Measurements from ENCODE around the gene MYH11. TPM values are rescaled to one million over a fixed set of nuclear protein-coding genes. Genes with fewer than 3 reads are reported as not detected.
A peak's percentile ranks its signal among the peaks of the same experiment; 100 is the strongest.

MYH11 gene
- total and polyA plus RNA-seq, 2 experiments from 2014 or later: 1.6 to 5.9 TPM

DNA sequence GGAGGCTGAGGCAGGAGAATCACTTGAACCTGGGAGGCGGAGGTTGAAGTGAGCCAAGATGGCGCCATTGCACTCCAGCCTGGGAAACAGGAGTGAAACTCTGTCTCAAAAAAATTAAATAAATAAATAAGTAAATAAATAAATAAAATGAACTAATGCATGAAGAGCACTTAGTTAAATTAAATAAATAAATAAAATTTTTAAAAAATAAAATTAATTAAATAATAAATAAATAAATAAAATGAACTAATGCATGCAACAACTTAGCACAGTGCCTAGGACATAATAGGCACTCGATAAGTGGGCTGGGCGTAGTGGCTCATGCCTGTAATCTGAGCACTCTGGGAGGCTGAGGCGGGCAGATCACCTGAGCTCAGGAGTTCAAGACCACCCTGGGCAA is 47.1 kb upstream of the MYH11 start (continued):
- TF ChIP-seq, protein P1, sequence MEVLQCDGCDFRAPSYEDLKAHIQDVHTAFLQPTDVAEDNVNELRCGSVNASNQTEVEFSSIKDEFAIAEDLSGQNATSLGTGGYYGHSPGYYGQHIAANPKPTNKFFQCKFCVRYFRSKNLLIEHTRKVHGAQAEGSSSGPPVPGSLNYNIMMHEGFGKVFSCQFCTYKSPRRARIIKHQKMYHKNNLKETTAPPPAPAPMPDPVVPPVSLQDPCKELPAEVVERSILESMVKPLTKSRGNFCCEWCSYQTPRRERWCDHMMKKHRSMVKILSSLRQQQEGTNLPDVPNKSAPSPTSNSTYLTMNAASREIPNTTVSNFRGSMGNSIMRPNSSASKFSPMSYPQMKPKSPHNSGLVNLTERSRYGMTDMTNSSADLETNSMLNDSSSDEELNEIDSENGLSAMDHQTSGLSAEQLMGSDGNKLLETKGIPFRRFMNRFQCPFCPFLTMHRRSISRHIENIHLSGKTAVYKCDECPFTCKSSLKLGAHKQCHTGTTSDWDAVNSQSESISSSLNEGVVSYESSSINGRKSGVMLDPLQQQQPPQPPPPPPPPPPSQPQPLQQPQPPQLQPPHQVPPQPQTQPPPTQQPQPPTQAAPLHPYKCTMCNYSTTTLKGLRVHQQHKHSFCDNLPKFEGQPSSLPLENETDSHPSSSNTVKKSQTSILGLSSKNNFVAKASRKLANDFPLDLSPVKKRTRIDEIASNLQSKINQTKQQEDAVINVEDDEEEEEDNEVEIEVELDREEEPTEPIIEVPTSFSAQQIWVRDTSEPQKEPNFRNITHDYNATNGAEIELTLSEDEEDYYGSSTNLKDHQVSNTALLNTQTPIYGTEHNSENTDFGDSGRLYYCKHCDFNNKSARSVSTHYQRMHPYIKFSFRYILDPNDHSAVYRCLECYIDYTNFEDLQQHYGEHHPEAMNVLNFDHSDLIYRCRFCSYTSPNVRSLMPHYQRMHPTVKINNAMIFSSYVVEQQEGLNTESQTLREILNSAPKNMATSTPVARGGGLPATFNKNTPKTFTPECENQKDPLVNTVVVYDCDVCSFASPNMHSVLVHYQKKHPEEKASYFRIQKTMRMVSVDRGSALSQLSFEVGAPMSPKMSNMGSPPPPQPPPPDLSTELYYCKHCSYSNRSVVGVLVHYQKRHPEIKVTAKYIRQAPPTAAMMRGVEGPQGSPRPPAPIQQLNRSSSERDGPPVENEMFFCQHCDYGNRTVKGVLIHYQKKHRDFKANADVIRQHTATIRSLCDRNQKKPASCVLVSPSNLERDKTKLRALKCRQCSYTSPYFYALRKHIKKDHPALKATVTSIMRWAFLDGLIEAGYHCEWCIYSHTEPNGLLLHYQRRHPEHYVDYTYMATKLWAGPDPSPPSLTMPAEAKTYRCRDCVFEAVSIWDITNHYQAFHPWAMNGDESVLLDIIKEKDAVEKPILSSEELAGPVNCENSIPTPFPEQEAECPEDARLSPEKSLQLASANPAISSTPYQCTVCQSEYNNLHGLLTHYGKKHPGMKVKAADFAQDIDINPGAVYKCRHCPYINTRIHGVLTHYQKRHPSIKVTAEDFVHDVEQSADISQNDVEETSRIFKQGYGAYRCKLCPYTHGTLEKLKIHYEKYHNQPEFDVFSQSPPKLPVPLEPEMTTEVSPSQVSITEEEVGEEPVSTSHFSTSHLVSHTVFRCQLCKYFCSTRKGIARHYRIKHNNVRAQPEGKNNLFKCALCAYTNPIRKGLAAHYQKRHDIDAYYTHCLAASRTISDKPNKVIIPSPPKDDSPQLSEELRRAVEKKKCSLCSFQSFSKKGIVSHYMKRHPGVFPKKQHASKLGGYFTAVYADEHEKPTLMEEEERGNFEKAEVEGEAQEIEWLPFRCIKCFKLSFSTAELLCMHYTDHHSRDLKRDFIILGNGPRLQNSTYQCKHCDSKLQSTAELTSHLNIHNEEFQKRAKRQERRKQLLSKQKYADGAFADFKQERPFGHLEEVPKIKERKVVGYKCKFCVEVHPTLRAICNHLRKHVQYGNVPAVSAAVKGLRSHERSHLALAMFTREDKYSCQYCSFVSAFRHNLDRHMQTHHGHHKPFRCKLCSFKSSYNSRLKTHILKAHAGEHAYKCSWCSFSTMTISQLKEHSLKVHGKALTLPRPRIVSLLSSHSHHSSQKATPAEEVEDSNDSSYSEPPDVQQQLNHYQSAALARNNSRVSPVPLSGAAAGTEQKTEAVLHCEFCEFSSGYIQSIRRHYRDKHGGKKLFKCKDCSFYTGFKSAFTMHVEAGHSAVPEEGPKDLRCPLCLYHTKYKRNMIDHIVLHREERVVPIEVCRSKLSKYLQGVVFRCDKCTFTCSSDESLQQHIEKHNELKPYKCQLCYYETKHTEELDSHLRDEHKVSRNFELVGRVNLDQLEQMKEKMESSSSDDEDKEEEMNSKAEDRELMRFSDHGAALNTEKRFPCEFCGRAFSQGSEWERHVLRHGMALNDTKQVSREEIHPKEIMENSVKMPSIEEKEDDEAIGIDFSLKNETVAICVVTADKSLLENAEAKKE (CRISPR knock-in tag; IDR thresholded peaks at IDR 0.05): no peak
- no peak for TF ChIP-seq POLR2AphosphoS5 (IDR thresholded peaks at IDR 0.05; ENCODE audit: low read depth)

DNA sequence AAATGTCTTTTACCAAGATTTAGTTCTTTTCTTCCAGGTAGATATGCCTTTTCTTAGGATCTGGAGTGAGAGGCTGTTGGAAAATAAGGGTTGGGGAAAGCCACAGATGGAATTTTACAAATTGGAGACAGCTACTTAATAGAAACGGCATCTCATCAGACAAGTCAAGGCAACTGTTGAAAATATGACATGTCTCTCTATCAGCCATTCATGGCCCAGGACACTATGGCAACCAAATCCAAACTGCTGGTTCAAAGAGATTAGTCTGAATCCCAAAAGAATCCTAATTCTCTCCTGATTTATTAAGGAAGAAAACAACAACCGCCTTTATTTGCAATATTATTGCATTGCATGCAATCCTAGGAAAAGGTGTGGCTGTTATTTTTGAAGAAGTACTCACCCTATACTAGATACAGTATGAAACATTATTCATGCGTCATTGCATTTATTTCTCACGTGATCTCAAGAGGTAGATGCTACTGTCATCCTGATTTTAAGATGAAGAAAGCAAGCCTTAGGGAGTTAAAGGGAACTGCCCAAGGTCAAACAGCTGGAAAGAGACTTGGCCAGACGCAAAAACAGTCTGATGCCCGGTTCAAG is 44.2 kb upstream of the MYH11 start:
- Mint-ChIP-seq H3K27ac (no peak overlapping the region), H3K9me3 (peaks cover 4% of the 10 kb centered on the region; the same call in 2 of the 3 replicates), H3K4me1 (peaks cover 3% of the 10 kb centered on the region; the same call in 1 of the 3 replicates), H3K27me3 (ENCODE audit: insufficient read depth, low read depth, poor library complexity) (peaks cover 6% of the 10 kb centered on the region), H3K36me3 (ENCODE audit: low read depth) (0 out of 3 replicates have a peak, but pooled peaks cover 3% of the 10 kb centered on the region), H3K4me3 (no peak overlapping the region)
- no peak for DNase-seq (ENCODE audit: low spot score)
- Histone ChIP-seq H3K4me1 (ENCODE audit: insufficient read depth) (no peaks in the 10 kb centered on the region), H3K4me3 (no peak overlapping the region), H2AFZ (0 out of 2 replicates have a peak overlapping the region, but pooled peaks have one; percentile 43), H4K20me1 (replicated peaks; ENCODE audit: insufficient read depth) (no peaks in the 10 kb centered on the region), H3K79me2 (replicated peaks; ENCODE audit: insufficient read depth) (no peaks in the 10 kb centered on the region), H3K36me3 (ENCODE audit: insufficient read depth) (no peaks in the 10 kb centered on the region), H3K27ac (ENCODE audit: low read depth) (no peak overlapping the region), H3K9me2 (ENCODE audit: insufficient read depth) (no peaks in the 10 kb centered on the region), H3K27me3 (ENCODE audit: insufficient read depth) (no peaks in the 10 kb centered on the region), H3F3A (replicated peaks; ENCODE audit: low read depth) (no peaks in the 10 kb centered on the region), H3K4me2 (no peak overlapping the region)
- no peak for ATAC-seq
- TF ChIP-seq NANOG (IDR thresholded peaks at IDR 0.05; ENCODE audit: borderline replicate concordance) (no peak), POLR2AphosphoS5 (IDR thresholded peaks at IDR 0.05; ENCODE audit: low read depth) (no peak), CREB1 (CRISPR knock-in tag; IDR thresholded peaks at IDR 0.05; ENCODE audit: low read depth) (no peak)
- TF ChIP-seq, protein P1 (CRISPR knock-in tag; IDR thresholded peaks at IDR 0.05): no peak
- TF ChIP-seq, protein P2, sequence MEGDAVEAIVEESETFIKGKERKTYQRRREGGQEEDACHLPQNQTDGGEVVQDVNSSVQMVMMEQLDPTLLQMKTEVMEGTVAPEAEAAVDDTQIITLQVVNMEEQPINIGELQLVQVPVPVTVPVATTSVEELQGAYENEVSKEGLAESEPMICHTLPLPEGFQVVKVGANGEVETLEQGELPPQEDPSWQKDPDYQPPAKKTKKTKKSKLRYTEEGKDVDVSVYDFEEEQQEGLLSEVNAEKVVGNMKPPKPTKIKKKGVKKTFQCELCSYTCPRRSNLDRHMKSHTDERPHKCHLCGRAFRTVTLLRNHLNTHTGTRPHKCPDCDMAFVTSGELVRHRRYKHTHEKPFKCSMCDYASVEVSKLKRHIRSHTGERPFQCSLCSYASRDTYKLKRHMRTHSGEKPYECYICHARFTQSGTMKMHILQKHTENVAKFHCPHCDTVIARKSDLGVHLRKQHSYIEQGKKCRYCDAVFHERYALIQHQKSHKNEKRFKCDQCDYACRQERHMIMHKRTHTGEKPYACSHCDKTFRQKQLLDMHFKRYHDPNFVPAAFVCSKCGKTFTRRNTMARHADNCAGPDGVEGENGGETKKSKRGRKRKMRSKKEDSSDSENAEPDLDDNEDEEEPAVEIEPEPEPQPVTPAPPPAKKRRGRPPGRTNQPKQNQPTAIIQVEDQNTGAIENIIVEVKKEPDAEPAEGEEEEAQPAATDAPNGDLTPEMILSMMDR (conservative IDR thresholded peaks at IDR 0.05; ENCODE audit: low read depth in 2 of 2): no peak
